Endothelial cell (in vitro differentiated cells): ENCODE measurements around the gene CXCR2. TPM values are rescaled to one million over a fixed set of nuclear protein-coding genes. Genes with fewer than 3 reads are reported as not detected.

ENCODE experiments used
- DNase-seq: peaks from one replicate; pipeline ENCODE4 v3.0.0; 2021; ENCODE audit warnings: low spot score
- H3K27ac Mint-ChIP-seq: one replicate; pipeline ENCODE4 v1.8.0; 2021; ENCODE audit warnings: mixed read lengths, inconsistent platforms; ENCODE audit not compliant: unreplicated experiment
- H3K27me3 Mint-ChIP-seq: one replicate; pipeline ENCODE4 v1.8.0; 2021; ENCODE audit warnings: mild to moderate bottlenecking, moderate library complexity, mixed read lengths, inconsistent platforms; ENCODE audit not compliant: unreplicated experiment
- H3K36me3 Mint-ChIP-seq: one replicate; pipeline ENCODE4 v1.8.0; 2021; ENCODE audit warnings: mild to moderate bottlenecking, low read depth, mixed read lengths, inconsistent platforms; ENCODE audit not compliant: unreplicated experiment
- H3K4me1 Mint-ChIP-seq: one replicate; pipeline ENCODE4 v1.8.0; 2021; ENCODE audit warnings: mild to moderate bottlenecking, mixed read lengths, inconsistent platforms; ENCODE audit not compliant: unreplicated experiment
- H3K4me3 Mint-ChIP-seq: one replicate; pipeline ENCODE4 v1.8.0; 2021; ENCODE audit warnings: mild to moderate bottlenecking, mixed read lengths, inconsistent platforms; ENCODE audit not compliant: unreplicated experiment
- H3K9me3 Mint-ChIP-seq: one replicate; pipeline ENCODE4 v1.8.0; 2021; ENCODE audit warnings: mixed read lengths, inconsistent platforms; ENCODE audit not compliant: unreplicated experiment
- CTCF ChIP-seq: fragments of 200-600 bp; sonication (generic); IDR thresholded peaks from one replicate; pipeline ENCODE4 v1.5.0; 2021; ENCODE audit warnings: antibody characterized with exemption; ENCODE audit not compliant: unreplicated experiment
- total RNA-seq: library from RNA; stranded (reverse); fragmentation: NEBNext Ultra II Directional; extraction: Animal tissue kit (Norgen Biotek cat#: 25700); gene quantifications from one replicate; pipeline ENCODE4 v1.2.1, GENCODE V29; 2021; ENCODE audit not compliant: unreplicated experiment

CXCR2 gene
- total RNA-seq, 1 donor from 2014 or later: 0.49 TPM

GRCh38 chr2:218123986-218124385 is 1.8 kb upstream of the CXCR2 start:
- Mint-ChIP-seq H3K4me1 (peaks cover 18% of the 10 kb centered on the region), H3K27ac (no peak overlapping the region), H3K4me3 (no peak overlapping the region), H3K36me3 (no peaks in the 10 kb centered on the region), H3K27me3 (peaks cover 2% of the 10 kb centered on the region), H3K9me3 (peaks cover 3% of the 10 kb centered on the region)
- TF ChIP-seq CTCF: no peak
- DNase-seq: no peak

DNA sequence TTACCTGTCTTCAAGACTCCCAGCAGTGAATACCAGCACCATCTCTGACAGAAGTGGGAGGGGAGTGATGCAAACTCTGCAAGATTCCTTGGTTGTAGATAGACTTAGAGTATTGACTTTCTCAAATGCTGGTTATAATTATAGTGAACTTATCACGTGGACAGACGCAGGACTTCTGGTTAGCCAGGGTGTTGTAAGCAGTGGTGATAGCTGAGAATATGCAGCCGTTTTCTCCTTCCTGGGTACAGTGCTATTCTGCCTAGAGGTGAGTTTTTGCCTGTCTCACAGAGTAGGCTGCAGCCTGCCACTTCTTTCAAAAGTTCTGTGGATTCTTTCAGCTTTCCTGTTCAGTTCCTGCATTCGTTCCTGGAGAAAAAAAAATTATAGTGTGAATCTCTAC is 733 bp upstream of the CXCR2 start:
- H3K9me3 Mint-ChIP-seq: peaks cover 3% of the 10 kb centered on the region
- peaks cover 6% of the 10 kb centered on the region for H3K27me3 Mint-ChIP-seq
- no peak for TF ChIP-seq CTCF

DNA sequence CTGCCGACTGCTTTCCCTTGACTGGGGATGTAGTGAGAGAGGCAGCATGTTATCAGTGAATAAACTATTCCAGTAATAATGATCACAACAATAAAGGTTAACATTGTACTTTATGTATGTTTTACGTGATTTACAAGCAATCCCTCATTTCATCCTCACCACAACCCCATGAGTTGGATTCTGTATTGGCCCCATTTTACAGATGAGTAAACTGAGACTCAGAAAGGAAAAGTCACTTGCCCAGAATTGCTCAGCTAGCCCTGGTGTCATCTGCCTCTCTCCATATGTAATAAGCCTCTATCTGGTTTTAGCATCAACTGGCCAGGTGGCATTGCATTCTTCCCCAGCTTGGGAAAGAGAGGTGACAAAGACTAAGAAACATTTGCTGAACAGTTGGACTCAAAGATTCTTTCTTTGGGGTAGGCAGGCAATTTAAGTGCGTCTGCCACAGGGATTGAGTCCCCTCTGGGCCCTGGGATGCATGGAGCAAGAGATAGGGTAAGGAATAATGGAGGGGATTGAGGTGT is 2.2 kb downstream of the CXCR2 start:
- DNase-seq: no peak
- Mint-ChIP-seq H3K4me3 (no peak overlapping the region), H3K27ac (no peak overlapping the region), H3K9me3 (no peaks in the 10 kb centered on the region), H3K27me3 (peaks cover 5% of the 10 kb centered on the region), H3K36me3 (no peaks in the 10 kb centered on the region), H3K4me1 (peaks cover 18% of the 10 kb centered on the region)
- no peak for TF ChIP-seq CTCF

More for the DNA sequence above, 733 bp upstream of the CXCR2 start:
- H3K4me1 Mint-ChIP-seq: peaks cover 18% of the 10 kb centered on the region
- no peaks in the 10 kb centered on the region for H3K36me3 Mint-ChIP-seq
- DNase-seq: no peak
- H3K4me3 Mint-ChIP-seq: no peak overlapping the region
- peak overlapping the region; percentile 80 for H3K27ac Mint-ChIP-seq

DNA sequence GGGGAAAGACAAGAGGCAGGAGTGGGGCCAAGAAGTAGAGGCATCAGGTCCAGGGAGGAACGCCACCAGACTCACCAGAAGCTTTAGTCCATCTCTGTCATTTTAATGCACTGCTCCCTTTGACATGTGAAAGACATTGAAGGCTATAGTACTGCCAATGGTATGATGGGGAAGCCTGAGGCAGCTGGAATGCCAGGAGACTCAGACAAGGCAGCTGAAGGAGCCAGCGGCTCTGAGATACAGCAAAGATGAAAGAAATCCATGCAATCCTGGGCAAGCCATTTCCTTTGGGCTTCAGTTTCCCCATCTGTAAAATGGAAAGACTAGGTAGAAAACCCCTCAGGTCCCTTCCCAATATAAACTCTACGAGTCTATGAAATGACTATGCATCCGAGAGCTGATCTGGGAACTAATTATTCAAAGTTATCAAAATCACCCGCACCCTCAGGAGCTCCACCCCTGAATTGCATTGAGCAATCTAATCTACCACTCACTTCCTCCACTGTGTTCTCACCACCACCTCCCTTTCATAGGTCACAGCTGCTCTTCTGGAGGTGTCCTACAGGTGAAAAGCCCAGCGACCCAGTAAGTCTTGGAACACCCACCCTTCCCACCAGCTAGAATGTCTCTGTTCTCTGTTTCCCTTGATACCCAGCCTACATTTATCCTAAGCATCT is 3.1 kb downstream of the CXCR2 start:
- Mint-ChIP-seq H3K4me1 (peaks cover 18% of the 10 kb centered on the region), H3K36me3 (no peaks in the 10 kb centered on the region), H3K27ac (no peak overlapping the region), H3K9me3 (no peaks in the 10 kb centered on the region), H3K27me3 (peaks cover 6% of the 10 kb centered on the region), H3K4me3 (no peak overlapping the region)
- no peak for DNase-seq
- no peak for TF ChIP-seq CTCF

DNA sequence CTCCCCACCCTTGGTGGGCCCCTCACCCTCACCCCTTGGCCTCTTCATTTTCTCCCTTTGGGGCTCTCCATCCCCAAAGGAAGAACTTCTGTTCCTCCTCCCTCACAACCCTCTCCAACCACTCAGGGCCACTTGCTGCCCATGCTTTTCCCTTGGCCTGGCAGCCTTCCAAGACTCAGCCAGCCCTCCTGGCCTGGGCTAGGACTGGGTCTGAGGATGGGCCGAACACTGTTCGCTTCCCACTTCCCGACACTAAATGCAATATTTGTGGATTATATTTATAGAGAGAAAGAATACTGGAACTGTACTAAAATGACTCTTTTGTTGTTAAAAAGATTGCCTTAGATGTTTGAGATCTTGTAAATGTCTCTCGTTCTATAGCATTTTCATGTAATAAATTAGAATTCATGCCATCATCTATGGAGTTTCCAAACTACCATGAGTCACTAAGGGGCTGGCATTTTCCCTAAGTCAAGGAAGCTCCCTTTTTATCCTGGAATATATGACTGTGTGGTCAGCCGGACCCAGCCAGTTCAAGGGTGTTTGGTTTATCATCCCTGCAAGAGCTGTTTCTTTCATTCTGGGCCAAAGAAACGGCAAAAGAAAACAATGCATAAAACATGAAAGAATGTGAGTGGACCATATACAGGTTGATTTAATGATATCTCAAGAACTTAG is 3.8 kb downstream of the CXCR2 start:
- DNase-seq: no peak
- Mint-ChIP-seq H3K4me1 (peaks cover 16% of the 10 kb centered on the region), H3K4me3 (no peak overlapping the region)

More for the DNA sequence above, 3.8 kb downstream of the CXCR2 start:
- H3K9me3 Mint-ChIP-seq: no peaks in the 10 kb centered on the region
- no peak overlapping the region for H3K27ac Mint-ChIP-seq
- TF ChIP-seq CTCF: no peak
- peaks cover 6% of the 10 kb centered on the region for H3K27me3 Mint-ChIP-seq
- H3K36me3 Mint-ChIP-seq: no peaks in the 10 kb centered on the region
